SK-N-SH treated with all-trans-retinoic acid at 6 μM for 48 hours (cell line): Measurements from ENCODE around the gene ZFP91.

Experiments used
- ARNTL ChIP-seq: fragments of 450-650 bp; formaldehyde crosslinking; IDR thresholded peaks from 2 replicates; pipeline ENCODE4 v1.5.0; 2020; ENCODE audit warnings: low read depth, mild to moderate bottlenecking, moderate library complexity, borderline replicate concordance
- ZNF8 ChIP-seq: fragments of 450-650 bp; formaldehyde crosslinking; IDR thresholded peaks from 2 replicates; pipeline ENCODE4 v1.5.0; 2020; ENCODE audit warnings: mild to moderate bottlenecking, moderate library complexity
- TF ChIP-seq, protein P1 (sequence below): fragments of 250-450 bp; sonication (Bioruptor Pico); IDR thresholded peaks from 2 replicates; pipeline ENCODE4 v1.8.0; 2020; ENCODE audit warnings: mild to moderate bottlenecking, moderate library complexity, borderline replicate concordance
- TF ChIP-seq, protein P2 (sequence below): fragments of 250-450 bp; sonication (Bioruptor Pico); IDR thresholded peaks from 2 replicates; pipeline ENCODE4 v1.5.0; 2020; ENCODE audit warnings: mild to moderate bottlenecking, moderate library complexity

DNA sequence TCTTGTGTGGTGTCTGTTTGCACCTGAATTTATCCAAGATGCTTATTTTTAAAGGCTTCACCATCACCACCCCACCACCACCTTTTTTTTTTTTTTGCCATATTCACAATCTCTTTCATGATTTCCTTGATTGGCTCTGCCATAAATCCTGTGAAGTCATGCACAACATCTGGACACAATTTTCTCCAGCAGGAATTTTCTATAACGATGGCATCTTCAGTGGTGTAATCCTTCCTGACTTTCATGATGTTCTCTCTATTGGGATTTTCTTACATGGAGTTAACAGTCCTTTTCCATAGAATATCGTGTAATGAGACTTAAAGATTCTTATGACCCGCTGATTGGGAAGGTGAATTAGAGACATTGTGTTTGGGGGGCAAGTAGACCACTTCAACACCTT is 17.8 kb downstream of the ZFP91 start:
- TF ChIP-seq, protein P1, sequence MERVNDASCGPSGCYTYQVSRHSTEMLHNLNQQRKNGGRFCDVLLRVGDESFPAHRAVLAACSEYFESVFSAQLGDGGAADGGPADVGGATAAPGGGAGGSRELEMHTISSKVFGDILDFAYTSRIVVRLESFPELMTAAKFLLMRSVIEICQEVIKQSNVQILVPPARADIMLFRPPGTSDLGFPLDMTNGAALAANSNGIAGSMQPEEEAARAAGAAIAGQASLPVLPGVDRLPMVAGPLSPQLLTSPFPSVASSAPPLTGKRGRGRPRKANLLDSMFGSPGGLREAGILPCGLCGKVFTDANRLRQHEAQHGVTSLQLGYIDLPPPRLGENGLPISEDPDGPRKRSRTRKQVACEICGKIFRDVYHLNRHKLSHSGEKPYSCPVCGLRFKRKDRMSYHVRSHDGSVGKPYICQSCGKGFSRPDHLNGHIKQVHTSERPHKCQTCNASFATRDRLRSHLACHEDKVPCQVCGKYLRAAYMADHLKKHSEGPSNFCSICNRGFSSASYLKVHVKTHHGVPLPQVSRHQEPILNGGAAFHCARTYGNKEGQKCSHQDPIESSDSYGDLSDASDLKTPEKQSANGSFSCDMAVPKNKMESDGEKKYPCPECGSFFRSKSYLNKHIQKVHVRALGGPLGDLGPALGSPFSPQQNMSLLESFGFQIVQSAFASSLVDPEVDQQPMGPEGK, result no peak
- TF ChIP-seq, protein P2, sequence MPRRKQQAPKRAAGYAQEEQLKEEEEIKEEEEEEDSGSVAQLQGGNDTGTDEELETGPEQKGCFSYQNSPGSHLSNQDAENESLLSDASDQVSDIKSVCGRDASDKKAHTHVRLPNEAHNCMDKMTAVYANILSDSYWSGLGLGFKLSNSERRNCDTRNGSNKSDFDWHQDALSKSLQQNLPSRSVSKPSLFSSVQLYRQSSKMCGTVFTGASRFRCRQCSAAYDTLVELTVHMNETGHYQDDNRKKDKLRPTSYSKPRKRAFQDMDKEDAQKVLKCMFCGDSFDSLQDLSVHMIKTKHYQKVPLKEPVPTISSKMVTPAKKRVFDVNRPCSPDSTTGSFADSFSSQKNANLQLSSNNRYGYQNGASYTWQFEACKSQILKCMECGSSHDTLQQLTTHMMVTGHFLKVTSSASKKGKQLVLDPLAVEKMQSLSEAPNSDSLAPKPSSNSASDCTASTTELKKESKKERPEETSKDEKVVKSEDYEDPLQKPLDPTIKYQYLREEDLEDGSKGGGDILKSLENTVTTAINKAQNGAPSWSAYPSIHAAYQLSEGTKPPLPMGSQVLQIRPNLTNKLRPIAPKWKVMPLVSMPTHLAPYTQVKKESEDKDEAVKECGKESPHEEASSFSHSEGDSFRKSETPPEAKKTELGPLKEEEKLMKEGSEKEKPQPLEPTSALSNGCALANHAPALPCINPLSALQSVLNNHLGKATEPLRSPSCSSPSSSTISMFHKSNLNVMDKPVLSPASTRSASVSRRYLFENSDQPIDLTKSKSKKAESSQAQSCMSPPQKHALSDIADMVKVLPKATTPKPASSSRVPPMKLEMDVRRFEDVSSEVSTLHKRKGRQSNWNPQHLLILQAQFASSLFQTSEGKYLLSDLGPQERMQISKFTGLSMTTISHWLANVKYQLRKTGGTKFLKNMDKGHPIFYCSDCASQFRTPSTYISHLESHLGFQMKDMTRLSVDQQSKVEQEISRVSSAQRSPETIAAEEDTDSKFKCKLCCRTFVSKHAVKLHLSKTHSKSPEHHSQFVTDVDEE, result no peak
- no peak for TF ChIP-seq ZNF8 (CRISPR knock-in tag)
- TF ChIP-seq ARNTL, result no peak
